AG04449 (cell line): Measurements from ENCODE around the gene PLSCR3.
A peak's percentile ranks its signal among the peaks of the same experiment; 100 is the strongest.

Experiments
- CTCF ChIA-PET: fragments of 350-600 bp; formaldehyde crosslinking; extraction: SDS; loops from one replicate; lab custom pipeline; 2021; ENCODE audit warnings: antibody characterized with exemption; lab: Yijun Ruan, JAX
- POLR2A ChIA-PET: fragments of 400-600, 350-600 bp; formaldehyde crosslinking; extraction: SDS; loops from one replicate; lab custom pipeline; 2020; ENCODE audit warnings: antibody characterized with exemption, inconsistent platforms; lab: Yijun Ruan, JAX
- DNase-seq: peaks from one replicate; pipeline ENCODE4 v3.0.0-alpha.2; 2010; ENCODE audit warnings: low read depth, low spot score
- H3K4me3 ChIP-seq: 2 replicates; pipeline ENCODE4 v1.5.1; 2011; ENCODE audit warnings: low read depth, mild to moderate bottlenecking, control low read depth, low read length
- TF ChIP-seq, protein P1 (sequence below): IDR thresholded peaks from one replicate; pipeline ENCODE4 v1.5.1; 2011; ENCODE audit warnings: mild to moderate bottlenecking, moderate library complexity, low read length, control low read depth, inconsistent platforms; ENCODE audit not compliant: insufficient read depth; ENCODE audit errors: missing control alignments

The PLSCR3 gene

DNA sequence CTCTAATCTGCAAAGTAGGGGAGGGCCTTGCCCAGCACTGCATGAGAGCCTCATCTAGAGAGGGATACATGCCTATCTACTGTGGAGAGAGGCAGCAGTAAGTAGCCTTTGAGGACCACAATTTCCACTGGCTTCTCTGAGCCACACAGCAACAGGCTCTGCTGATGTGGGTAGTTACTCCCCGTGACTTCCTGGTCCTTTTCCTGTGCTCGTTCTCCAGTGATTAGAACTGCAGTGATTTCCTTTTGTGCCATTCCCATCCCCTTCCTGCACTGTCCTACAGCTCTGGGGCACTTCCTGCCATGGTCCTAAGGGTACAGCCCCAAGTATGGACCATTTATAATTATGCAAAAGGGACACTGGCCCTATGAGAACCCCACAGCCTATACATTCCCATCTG lies 3.0 kb downstream of the PLSCR3 start:
- CTCF ChIA-PET = interaction anchor here (0.8 kb wide), 1 partner anchor 11 kb away, joined by 3 read pairs; the partner anchor contains the start of gene TNK1
- POLR2A ChIA-PET = no interaction called here
- no peak for DNase-seq
- H3K4me3 ChIP-seq = no peak overlapping the region
- TF ChIP-seq, protein P1, sequence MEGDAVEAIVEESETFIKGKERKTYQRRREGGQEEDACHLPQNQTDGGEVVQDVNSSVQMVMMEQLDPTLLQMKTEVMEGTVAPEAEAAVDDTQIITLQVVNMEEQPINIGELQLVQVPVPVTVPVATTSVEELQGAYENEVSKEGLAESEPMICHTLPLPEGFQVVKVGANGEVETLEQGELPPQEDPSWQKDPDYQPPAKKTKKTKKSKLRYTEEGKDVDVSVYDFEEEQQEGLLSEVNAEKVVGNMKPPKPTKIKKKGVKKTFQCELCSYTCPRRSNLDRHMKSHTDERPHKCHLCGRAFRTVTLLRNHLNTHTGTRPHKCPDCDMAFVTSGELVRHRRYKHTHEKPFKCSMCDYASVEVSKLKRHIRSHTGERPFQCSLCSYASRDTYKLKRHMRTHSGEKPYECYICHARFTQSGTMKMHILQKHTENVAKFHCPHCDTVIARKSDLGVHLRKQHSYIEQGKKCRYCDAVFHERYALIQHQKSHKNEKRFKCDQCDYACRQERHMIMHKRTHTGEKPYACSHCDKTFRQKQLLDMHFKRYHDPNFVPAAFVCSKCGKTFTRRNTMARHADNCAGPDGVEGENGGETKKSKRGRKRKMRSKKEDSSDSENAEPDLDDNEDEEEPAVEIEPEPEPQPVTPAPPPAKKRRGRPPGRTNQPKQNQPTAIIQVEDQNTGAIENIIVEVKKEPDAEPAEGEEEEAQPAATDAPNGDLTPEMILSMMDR = no peak

DNA sequence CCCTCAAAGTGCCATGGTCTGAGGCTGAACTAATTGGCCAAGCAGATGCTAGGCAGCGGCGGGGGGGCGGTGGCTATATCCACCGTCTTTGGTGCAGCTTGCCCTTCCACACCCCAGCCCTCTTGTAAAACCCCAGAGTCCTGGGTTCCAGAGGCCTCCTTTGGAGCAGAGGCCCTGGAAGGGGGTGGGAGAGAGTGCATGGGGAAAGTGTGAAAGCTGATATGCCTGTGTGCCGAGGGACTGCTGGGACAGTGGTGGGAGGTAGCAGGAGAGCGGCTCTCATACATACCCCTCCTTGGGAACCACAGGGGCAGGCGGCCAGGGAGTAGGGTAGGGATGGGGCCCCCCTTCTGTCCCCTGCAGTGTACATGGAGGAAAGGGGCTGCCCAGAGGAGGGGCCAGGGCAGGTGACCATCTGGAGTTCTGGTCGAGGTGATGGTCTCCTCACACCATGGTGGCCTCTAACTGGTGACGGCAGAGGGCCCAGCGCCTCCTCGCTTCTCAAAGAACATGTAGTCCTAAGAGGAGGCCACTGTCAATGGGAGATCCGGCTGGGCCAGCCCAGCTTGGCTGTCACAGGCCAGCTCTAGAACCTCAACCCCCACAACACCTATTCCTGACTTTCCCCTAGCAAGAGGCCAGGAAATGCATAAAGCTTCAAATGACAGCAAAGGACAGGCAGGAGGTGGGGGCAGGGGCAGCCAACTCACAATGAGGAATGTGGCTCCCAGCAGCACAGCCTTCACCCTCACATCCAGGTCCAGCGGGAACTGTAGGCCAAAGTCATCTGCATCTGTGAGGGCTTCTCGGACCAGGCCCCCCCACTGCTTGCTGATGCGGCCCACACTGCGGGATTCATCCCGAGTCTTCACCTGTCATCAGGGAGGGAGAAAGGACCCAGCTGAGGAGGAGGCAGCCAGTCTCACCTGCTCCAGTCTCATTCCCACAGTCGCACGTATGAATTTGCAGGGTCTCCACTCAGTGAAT lies 4.1 kb downstream of the PLSCR3 start:
- no peak for DNase-seq
- TF ChIP-seq, protein P1 = no peak
- no peak overlapping the region for H3K4me3 ChIP-seq
- POLR2A ChIA-PET = interaction anchor here (0.6 to 0.8 kb wide), 2 partner anchors 10 to 14 kb away, joined by 3 read pairs; partner anchors contain the start of gene TMEM256
- CTCF ChIA-PET = interaction anchor here (0.8 to 1.2 kb wide), 2 partner anchors 10 kb away, joined by 3 read pairs; partner anchors contain the start of gene TNK1

DNA sequence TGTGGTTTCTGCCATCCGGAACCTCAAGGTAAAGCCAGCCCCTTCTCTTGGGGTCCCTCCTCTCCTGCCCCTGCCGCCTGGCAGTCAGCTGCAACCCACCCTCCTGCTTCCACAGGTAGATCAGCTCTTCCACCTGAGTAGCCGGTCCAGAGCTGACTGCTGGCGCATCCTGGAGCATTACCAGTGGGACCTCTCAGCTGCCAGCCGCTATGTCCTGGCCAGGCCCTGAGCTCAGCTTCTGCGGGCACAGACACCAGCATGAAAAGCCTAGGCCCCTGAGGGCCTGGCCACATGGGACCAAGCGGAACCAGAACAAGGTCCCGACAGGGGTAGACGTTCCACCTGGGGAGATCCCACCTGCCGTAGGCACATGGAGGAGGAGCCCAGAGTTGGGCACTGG lies 5.5 kb downstream of the PLSCR3 start:
- CTCF ChIA-PET = interaction anchor here (0.7 to 1.4 kb wide), 8 partner anchors 8 to 48 kb away, joined by 3 to 6 read pairs (median 4); partner anchors contain the start of genes TMEM256, TMEM95 and TNK1
- H3K4me3 ChIP-seq = no peak overlapping the region
- POLR2A ChIA-PET = interaction anchor here (0.8 to 1.3 kb wide), 2 partner anchors 9 to 15 kb away, joined by 3 to 4 read pairs; partner anchors contain the start of gene TMEM256
- DNase-seq = no peak
- TF ChIP-seq, protein P1 = no peak

DNA sequence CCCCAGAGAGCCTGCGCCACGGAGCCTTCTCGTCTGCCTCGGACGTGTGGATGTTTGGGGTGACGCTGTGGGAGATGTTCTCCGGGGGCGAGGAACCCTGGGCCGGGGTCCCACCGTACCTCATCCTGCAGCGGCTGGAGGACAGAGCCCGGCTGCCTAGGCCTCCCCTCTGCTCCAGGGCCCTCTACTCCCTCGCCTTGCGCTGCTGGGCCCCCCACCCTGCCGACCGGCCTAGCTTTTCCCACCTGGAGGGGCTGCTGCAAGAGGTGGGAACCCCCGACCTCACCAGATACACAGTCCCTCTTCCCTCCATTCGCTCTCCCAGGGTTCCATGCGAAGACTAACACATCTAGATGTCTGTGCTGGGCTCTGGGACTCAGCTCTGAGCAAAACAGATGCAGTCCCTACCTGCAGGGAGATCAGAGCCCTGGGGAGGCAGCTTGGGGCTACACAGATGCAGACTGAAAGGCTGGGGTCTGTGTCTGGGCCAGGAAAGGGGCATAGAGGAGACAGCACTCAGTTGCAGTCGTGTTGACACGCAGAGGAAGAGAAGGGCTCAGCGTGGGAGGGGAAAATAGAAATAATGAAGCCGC lies 9.7 kb downstream of the PLSCR3 start:
- no peak for DNase-seq
- H3K4me3 ChIP-seq = peak overlapping the region; percentile 52
- ChIA-PET CTCF (interaction anchor here (1.2 to 1.7 kb wide), 2 partner anchors 9 to 28 kb away, joined by 4 to 8 read pairs; partner anchors contain the start of gene PLSCR3), POLR2A (interaction anchor here (0.8 to 1.6 kb wide), 3 partner anchors 10 to 19 kb away, joined by 3 read pairs; partner anchors contain the start of genes PLSCR3 and TMEM256)
- TF ChIP-seq, protein P1 = no peak

DNA sequence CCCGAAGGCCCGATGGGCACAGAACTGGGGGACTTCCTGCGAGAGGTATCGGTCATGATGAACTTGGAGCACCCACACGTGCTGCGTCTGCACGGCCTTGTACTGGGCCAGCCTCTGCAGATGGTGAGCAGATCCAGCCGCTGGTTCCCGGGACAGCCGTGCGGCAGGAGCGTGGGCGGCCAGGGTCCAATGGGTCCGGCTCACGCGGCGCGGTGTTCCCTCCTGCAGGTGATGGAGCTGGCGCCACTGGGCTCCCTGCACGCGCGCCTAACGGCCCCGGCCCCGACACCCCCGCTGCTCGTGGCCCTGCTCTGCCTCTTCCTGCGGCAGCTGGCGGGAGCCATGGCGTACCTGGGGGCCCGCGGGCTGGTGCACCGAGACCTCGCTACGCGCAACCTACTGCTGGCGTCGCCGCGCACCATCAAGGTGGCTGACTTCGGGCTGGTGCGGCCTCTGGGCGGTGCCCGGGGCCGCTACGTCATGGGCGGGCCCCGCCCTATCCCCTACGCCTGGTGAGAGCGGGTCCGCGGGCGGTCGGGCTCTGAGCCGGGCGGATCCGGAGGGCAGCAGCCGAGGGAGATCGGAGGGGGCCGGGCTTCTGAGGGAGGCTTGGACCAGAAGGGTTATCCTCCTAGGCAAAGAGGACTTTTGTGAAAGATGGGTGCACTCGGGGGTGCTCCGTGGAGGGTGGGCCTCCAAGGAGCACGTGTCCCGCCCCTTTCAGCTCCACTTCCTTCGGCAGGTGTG lies 10.4 kb downstream of the PLSCR3 start:
- peak overlapping the region; percentile 52 for H3K4me3 ChIP-seq
- ChIA-PET CTCF (interaction anchor here (1.2 to 1.8 kb wide), 3 partner anchors 10 to 176 kb away, joined by 4 to 8 read pairs (median 5); partner anchors contain the start of gene PLSCR3), POLR2A (interaction anchor here (0.6 to 1.6 kb wide), 4 partner anchors 10 to 20 kb away, joined by 3 read pairs; partner anchors contain the start of genes PLSCR3 and TMEM256)
- TF ChIP-seq, protein P1 = no peak
- DNase-seq = no peak
